EH (cell line): ENCODE measurements around the gene GJA4.
A peak's percentile ranks its signal among the peaks of the same experiment; 100 is the strongest.
"Not testable (repeated sequence)": the region's sequence is repeated elsewhere in the genome, so short reads cannot be mapped to it uniquely, and the experiment has no call there.

Experiments
- DNase-seq: peaks from one replicate; pipeline ENCODE4 v3.0.0-alpha.2; 2015; ENCODE audit warnings: low read depth

Gene GJA4

GRCh38 chr1:34792424-34792823 lies 375 bp upstream of the GJA4 start:
- no peak for DNase-seq

GRCh38 chr1:34794001-34794789 lies 1.4 kb downstream of the GJA4 start:
- no peak for DNase-seq

- DNase-seq = no peak
Measured at GRCh38 chr1:34794790-34795180, 2.0 kb downstream of the GJA4 start.

GRCh38 chr1:34795916-34796315 lies 3.1 kb downstream of the GJA4 start:
- no peak for DNase-seq

GRCh38 chr1:34796990-34797389 lies 4.2 kb downstream of the GJA4 start:
- no peak for DNase-seq

- peak; percentile 28 for DNase-seq
Measured at GRCh38 chr1:34800214-34800613, 7.4 kb downstream of the GJA4 start.

GRCh38 chr1:34803770-34804169 lies 11.0 kb downstream of the GJA4 start:
- no peak for DNase-seq

- DNase-seq = peak; percentile 76
Measured at GRCh38 chr1:34806396-34806795, 13.6 kb downstream of the GJA4 start.

- no peak for DNase-seq
Measured at GRCh38 chr1:34808051-34808810, 15.4 kb downstream of the GJA4 start.

- not testable (repeated sequence) for DNase-seq
Measured at GRCh38 chr1:34810781-34811180, 18.0 kb downstream of the GJA4 start.

- no peak for DNase-seq
Measured at GRCh38 chr1:34816332-34816731, 23.5 kb downstream of the GJA4 start.

- DNase-seq = no peak
Measured at GRCh38 chr1:34816778-34817177, 24.0 kb downstream of the GJA4 start.

GRCh38 chr1:34818862-34819261 lies 26.1 kb downstream of the GJA4 start:
- not testable (repeated sequence) for DNase-seq

GRCh38 chr1:34822202-34822601 lies 29.4 kb downstream of the GJA4 start:
- DNase-seq = no peak

GRCh38 chr1:34824817-34825454 lies 32.1 kb downstream of the GJA4 start:
- no peak for DNase-seq

- no peak for DNase-seq
Measured at GRCh38 chr1:34825455-34826091, 32.8 kb downstream of the GJA4 start.

- DNase-seq = no peak
Measured at GRCh38 chr1:34827341-34827941, 34.6 kb downstream of the GJA4 start.

GRCh38 chr1:34828611-34829010 lies 35.8 kb downstream of the GJA4 start:
- no peak for DNase-seq

GRCh38 chr1:34829250-34829649 lies 36.5 kb downstream of the GJA4 start:
- no peak for DNase-seq

- no peak for DNase-seq
Measured at GRCh38 chr1:34831721-34832246, 39.0 kb downstream of the GJA4 start.

GRCh38 chr1:34833711-34834110 lies 40.9 kb downstream of the GJA4 start:
- DNase-seq = no peak
